GM12801 (cell line): ENCODE results near the gene EPB41L2.

ENCODE experiments used
- CTCF ChIP-seq: IDR thresholded peaks from one replicate; pipeline ENCODE4 v1.5.1; 2011; ENCODE audit warnings: control low read depth; ENCODE audit not compliant: insufficient read length; ENCODE audit errors: extremely low read depth

Gene EPB41L2

GRCh38 chr6:131040866-131041265 is 22.2 kb downstream of the EPB41L2 start:
- TF ChIP-seq CTCF, result no peak

GRCh38 chr6:131039345-131039680 is 23.7 kb downstream of the EPB41L2 start:
- no peak for TF ChIP-seq CTCF

GRCh38 chr6:131038597-131039344 is 24.3 kb downstream of the EPB41L2 start:
- TF ChIP-seq CTCF, result no peak

GRCh38 chr6:131037194-131037897 is 25.7 kb downstream of the EPB41L2 start:
- no peak for TF ChIP-seq CTCF

- TF ChIP-seq CTCF, result no peak
These were observed 26.4 kb downstream of the EPB41L2 start for GRCh38 chr6:131036601-131037000.

GRCh38 chr6:131036143-131036542 is 26.9 kb downstream of the EPB41L2 start:
- TF ChIP-seq CTCF, result no peak

GRCh38 chr6:131035582-131035981 is 27.5 kb downstream of the EPB41L2 start:
- no peak for TF ChIP-seq CTCF
